NCI-H1092 (cell line): ENCODE measurements around the gene BBOX1.

Experiments
- DNase-seq: peaks from one replicate; lab custom pipeline; 2025; lab: John Stamatoyannopoulos, UW

BBOX1 gene

DNA sequence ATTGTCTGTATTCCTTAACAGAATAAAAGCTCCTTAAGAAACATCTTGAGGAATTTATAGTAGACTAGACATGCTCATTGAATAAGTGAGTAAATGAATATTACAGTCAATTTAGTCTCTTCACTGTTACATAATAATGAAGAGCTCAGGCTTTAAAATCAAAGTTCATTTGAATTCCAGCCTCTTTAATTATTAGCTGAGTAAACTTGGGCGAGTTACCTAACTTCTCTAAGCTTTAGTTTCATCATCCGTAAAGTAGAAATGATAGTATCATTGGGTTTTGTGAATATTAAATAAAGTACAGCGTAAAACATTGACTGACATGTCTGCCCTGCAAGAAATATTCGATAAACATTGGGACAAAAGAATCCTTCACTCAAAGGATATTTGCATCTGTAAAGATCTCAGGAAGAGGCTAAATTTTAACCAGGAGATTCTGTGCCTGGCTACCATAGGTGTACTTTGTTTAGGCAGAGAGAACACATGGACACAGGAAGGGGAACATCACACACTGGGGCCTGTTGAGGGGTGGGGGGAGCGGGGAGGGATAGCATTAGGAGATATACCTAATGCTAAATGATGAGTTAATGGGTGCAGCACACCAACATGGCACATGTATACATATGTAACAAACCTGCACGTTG lies 15.2 kb upstream of the BBOX1 start:
- DNase-seq, result no peak

DNA sequence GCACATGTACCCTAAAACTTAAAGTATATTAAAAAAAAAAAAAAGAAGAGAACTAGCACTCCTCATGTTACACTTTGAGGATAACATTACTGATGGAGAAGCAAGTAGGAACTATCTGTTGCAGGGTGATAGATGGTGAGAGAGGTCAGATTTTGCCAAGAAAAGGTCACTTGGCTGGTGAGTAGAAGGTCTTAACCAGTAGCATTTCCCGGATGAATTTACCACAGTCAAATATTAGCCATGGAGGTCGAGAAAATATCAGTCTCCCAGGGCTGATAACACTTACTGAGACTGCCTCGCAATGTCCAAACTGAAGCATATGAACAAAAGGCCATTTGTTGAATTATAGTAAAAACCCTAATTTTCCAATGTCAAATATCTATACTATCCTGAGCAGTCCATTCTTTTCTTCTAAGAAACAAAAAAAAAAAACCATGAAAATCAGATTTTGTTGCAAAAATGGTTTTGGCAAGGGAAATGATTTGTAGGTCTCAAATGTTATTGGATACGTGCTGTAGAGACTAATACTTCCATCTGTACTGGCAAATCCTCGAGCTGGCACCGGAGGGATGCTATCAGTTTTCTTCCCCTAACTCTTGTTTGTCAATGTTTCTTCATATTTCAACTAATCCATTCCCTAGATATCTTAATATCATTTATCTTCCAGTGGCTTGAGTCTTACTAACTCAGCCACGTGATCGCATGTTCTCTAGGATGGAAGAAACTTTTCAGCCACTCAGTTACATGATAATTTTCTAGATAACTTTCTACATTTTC lies 14.5 kb upstream of the BBOX1 start:
- no peak for DNase-seq

DNA sequence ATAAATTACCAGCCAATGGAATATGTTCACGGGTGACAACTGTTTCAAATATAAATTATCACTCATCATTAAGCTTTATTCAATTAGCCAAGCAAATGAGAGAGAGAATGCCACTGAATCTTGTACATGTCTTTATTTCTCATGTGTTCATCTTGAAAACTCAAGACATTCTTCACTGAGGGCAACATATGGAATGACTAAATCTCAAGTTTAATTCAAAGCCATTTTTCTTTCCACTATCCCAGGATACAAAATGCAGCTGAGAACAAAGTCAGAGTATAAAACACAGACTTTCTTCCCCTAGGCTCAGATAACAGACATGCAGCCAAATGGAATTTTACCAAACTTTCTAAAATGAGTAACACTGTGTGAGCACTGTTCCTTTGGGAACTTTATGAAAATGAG lies 12.1 kb upstream of the BBOX1 start:
- no peak for DNase-seq

DNA sequence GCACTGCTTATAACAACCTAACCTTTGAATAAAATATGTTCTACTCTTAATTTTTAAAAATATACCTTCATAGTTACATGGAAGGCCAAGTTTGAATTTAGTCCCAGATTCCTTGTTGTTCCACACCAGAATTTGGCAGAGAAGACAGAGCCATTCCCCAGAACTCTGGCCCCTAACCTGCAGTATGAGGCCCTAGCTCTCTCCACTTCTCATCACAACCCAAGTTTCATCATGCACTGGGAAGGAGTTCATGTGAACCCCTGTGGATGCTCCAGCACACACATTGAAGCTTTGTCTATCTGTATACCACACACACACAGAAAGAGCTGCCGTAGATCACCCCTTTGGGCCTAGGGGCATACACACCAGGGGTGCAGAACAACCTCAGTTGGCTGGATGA lies 10.6 kb upstream of the BBOX1 start:
- no peak for DNase-seq

DNA sequence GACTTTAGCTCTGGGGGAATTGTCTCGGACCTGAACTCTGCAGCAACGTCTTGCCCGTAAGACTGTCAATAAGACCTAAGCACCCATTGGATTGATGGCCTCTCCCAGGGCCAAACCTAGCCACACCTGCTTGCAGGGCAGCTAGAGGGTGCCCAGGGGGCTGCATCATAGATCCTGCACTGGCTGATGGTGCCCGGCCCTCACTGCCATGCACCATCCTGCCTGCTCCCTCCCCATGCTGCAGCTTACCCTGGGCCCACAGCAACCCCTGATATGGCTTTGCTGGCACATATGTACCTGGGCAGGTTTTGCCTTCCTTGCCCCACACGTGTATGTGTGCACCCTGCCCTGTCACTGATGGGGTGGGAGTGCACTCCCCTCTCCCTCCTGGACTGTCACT lies 8.9 kb upstream of the BBOX1 start:
- DNase-seq, result no peak

DNA sequence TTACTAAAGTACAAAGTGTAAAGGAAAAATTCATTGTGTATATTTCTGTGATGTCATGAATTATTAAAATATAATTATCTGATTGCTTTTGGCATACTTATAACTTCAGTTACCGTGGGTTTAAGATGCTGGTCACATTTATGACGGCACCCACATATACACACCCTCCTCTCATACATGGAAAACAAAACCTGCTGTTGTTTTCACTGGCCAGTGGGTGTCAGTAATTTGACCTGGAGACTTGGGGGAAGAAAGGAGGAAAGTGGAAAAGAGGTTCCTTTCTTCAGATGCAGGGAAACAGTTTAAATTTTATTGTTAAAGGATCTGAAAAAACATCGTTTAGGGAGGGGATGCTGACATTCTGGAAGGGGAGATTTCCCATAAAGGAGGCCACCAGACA lies 742 bp upstream of the BBOX1 start:
- DNase-seq, result no peak

DNA sequence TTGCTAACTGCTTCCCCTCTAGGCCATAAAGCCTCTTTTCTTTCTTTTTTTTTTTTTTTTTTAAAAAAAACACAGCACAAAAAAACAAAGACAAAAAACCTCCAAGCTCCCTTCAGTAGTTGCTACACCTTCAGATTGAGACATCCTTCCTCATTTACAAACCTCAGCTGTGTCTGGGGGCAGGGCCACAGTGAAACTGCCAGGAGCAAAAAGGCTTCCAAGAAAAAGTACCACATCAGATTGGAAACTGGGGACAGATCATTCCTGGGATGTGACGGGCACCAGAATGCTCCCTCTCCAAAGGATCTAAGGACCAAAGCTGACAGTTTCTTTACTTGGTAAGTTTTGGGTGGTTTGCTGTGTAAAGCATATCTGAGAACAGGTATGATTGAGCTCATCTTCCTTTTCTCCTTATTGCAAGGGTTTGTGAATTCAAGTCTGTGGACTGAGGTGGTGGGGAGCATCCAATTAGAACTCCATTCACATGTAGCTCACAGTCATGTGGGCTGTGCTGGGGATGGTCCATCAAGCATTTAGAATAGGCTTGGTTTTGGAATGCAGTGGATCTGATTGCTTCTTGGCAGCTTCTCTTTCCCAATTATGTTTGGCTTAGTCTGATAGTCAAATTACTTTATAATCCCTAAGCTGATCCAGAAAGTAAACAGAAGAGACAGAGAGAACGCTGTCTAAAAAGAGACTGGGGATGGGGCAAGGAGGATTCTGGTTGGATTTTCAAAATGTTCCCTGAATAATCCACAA lies 705 bp downstream of the BBOX1 start:
- DNase-seq, result no peak

DNA sequence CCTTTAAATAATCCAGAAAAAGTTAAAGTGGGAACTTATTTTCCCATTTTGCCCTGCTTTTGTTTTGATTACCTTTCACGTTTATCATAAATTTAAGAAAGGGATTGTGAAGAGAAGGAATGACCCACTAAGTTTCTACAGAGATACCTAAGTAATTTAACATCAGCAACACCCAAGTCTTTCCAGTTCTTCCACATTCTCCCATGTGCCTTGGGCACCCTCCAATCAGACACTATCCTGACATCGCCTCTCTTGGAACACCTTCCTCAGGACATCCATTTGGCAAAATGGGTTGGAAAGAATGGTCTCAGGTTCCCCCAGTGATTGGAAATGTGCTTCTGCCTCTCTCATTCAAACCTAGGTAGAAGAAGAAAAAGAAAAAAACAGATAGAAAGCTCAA lies 6.3 kb downstream of the BBOX1 start:
- no peak for DNase-seq

DNA sequence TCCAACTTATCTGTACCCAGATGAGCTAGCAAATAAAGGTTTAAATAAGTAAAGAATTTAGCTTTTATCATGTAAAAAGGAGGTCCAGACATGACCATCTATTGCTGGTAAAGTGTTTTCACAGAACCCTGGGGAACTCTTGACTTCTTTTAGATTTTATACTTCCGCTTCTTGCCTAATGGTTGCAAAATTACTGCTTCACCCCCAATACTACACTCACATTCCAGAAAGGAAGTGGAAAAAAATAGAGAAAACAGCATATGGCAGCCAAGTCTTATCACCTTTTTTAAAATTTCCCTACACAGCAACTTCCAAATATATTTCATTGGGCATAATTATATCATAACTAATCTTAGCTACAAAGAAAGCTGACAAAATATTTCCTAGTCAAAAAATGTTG lies 12.1 kb downstream of the BBOX1 start:
- no peak for DNase-seq

DNA sequence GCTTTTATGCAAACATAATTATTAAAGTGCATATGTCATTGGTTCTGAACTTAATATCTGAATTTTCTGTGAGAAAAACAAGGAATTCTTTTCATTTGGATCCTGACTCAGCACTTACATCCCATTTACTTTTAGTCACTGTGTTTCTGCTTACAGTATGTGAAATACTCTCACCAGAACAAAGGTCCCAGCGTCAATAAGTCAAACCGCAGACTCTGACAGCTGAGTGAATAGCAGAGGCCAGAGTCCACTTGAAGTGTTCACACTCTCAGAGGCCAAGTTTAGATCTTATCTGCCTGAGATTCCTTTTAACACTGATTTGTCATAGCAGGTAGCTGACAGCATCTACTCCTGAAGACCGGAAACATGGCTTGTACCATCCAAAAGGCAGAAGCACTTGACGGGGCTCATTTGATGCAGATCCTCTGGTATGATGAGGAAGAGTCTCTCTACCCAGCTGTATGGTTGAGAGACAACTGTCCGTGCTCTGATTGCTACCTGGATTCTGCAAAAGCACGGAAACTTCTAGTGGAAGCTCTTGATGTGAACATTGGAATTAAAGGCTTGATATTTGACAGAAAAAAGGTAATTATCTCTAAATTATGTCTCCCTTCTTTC lies 14.6 kb downstream of the BBOX1 start:
- no peak for DNase-seq

DNA sequence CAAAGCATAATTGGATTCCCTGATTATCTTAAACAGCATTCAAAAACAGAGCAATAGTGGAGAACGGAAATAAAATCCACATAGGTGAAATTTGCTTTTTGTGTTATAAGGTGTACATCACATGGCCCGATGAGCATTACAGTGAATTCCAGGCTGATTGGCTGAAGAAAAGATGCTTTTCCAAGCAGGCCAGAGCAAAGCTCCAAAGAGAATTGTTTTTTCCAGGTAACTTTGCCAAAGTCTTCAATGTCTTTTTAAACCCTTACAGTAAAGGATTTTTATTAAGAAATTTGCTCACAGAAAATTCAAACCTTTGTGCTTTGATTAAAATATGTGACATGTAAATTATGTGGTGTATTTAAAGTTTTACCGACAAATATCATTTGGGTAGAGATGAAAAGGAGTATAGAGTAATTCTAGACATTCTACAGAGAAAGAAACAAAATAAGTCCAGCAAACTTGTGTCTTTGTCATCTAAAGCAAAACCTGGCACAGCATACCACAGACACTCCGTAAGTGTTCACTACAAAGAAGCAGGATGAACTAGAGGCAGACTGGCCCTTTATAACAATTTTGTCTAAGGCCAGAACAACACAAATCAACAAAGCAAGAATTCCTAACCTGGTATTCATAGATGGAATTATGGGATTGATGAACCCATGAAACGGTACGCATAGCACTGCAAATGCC lies 16.6 kb downstream of the BBOX1 start:
- no peak for DNase-seq

DNA sequence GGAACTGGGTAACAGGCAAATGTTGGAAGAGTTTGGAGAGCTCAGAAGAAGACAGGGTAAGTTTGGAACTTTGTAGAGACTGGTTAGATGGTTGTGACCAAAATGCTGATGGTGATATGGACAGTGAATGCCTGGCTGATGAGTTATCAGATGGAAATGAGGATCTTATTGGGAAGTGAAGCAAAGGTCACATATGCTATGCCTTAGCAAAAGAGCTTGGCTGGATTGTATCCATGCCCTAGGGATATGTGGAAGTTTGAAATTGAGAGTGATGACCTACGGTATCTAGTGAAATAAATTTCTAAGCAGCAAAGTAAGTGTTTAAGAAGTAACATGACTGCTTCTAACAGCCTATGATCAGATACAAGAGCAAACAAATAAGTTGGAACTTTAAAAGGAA lies 17.8 kb downstream of the BBOX1 start:
- DNase-seq, result no peak

DNA sequence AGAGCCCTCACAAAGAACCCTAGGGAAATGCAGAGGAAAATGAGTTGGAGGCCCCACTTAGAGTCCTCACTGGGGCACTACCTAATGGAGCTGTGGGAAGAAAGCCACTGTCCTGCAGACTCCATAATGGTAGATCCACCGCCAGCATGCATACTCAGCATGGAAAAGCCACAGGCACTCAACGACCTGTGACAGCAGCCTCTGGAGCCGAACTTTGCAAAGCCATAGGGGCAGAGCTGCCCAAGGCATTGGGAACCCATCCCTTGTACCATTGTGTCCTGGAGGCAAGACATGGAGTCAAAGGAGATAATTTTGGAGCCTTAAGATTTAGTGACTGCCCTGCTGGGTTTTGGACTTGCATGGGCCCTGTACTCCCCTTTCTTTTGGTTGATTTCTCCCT lies 18.8 kb downstream of the BBOX1 start:
- DNase-seq, result no peak

DNA sequence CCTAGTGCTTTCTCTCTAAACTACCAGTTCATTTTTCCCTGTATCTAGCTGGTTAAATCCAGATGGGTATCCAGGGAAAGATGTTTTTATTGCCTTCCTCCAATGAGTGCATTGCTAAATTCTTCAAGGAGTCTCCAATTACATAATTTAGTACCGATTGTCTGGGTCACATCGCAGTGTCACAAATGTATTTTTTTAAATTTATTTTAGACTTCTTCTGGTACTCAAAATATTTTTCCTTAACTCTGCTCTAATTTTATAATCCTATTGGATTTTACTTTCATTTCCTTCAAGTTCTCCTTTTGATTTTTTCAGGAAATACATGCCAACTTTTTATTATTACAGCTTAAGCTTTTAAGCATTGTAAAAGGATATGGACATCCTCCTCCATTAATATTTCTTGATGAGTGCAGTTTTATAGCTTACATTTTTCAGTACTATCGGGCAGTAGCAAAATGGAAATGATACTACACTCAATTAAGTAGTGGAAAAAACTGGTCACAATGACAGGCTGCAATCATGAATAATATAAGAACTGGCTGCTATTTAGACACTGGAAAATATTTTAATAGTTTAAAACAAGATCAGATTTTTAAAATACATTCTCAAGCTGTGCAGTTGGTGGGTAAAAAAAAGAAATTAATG lies 20.3 kb downstream of the BBOX1 start:
- DNase-seq, result no peak

DNA sequence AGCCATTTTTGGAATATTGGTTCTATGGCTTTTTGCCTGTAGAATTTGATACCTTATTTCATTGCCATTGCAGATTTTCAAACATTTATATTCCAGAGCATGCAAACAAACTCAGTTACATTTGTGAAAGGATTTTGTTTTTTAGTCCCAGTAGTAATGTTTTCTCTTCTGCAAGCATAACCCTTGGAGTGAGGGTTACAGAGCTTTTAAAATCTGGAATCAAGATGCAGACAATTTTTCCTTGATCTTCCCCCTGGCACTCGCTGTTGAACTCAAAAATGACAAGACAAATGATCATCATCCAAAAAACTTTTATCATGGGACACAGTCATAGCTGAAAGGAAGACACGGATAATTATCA lies 20.8 kb downstream of the BBOX1 start:
- DNase-seq, result no peak

DNA sequence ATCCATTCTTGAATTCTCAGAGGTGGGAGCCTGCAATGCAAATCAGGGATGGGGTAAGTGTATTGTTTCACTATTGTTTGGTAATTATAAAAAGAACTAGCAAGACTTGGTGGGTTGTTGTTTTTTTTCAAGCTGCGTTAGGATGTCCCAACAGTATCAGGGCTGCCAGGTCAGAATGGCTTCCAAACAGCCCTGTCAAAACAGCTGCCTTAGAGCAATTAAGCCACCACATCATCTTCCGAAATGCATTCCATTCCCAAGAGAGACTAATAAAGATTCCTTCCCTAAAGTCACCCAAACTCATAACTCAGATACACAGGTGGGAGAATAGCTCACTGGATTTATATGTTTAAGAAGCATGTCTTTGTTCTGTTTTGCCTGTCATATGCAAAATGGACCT lies 23.5 kb downstream of the BBOX1 start:
- DNase-seq, result no peak

DNA sequence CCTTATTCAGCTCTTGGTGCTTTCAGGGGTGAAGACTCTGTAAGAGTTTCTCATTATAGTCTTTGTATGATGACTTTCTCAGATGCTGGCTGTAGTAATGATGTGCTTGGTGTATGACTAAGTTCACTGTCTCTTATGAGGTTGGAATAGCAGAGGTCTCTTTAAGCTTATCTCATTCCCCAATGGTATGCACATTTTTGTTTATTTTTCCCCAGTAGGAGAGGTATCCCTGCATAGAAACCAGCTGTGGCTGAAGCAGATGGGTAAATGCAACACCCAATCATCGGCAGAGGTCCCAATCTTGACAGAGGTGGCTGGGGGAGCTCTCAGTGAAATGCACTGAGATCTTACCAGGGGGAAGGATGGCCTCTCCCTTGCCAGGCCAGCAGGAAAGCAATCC lies 34.6 kb downstream of the BBOX1 start:
- DNase-seq, result no peak

DNA sequence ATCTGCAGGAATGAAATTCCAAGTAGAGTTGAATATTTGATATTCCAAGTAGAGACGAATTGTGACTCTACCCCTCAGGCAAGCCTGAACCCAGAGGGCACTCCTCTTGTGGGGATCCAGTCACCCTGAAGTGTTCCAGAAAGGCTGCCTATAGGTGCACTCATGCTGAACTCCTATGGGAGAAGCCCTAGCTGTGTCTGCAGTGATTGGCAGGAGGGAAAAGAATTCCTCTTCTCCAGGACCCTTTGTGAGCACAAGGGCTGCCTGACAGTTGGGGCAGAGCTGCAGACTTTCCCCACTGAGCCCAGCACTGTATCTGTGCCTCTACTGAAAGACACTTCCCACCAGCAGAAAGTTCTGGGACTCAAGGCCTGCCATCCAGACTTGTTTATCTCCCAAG lies 35.0 kb downstream of the BBOX1 start:
- no peak for DNase-seq

DNA sequence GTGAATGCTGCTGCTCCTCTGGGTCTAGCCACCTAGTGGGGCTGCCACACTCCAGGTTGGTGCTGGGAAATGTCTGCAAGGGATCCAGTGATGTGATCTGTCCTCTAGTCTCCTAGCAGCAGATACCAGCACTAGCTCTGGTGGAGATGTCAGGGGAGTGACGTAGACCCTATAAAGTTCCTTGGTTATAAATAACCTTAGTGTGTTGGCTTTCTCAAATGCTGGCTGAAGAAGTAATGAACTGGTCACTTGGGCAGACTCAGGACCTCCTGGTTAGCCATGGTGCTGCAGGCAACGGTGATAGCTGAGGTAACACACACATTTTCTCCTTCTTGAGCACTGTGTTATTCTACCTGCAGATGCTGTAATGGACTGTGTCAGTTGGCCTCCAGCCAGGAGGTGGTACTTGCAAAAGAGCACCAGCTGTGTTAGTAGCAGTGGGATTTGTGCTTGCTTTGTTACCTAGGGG lies 35.5 kb downstream of the BBOX1 start:
- no peak for DNase-seq

DNA sequence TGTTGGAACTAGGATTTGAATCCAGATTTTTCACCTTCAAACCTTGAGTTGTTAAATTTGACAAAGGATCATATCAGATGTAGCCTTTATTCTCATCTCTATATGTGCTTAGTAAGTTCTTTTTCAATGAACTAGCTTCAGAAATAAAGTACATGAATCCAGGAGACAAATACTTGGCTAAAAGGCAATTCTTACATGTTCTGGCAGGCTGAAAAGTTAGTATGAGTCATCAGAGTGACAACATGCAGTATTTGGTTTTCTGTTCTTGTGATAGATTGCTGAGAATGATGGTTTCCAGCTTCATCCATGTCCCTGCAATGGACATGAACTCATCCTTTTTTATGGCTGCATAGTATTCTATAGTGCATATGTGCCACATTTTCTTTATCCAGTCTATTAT lies 40.4 kb downstream of the BBOX1 start:
- no peak for DNase-seq

DNA sequence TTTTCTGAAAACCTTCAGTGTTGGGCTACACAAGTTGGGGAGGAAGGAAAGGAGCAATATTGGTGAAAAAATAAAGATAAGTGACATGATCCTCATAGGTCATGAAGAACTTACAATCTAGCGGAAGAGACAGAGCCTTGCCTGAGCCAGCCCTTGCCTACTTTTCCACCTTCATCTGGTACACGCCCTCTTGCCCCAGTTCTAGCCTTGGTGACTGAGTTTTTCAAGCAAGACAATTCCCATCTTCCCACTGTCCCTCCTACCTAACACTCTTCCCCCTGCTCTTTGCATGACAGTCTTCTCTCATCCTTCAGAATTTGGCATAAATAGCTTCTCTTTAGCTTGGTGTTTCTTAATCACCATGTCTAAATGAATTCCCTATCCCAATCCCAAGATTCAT lies 42.6 kb downstream of the BBOX1 start:
- DNase-seq, result no peak

DNA sequence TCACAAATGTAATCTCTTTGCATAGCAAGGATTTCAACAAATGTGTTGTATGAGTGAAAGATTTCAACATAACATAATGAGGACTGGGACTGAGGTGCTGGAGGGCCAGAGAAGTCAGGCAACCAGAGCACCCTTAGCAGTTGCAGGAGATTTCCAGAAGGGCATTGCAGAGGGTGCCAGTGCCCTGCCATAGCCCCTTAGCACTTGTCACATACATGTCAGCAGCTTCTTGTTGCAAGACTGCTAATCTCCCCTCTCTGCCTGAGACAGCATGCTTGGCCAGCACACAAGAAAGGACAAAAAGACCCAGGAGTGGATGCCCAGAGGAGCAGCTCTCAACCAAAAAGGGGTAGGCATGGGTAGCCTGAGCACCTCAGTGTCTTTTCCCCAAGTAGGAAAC lies 43.2 kb downstream of the BBOX1 start:
- no peak for DNase-seq
